ENCODE data around the gene IL21R. TPM values are rescaled to one million over a fixed set of nuclear protein-coding genes. Genes with fewer than 3 reads are reported as not detected.

The IL21R gene
- total RNA-seq, 5 donors from 2014 or later (not counting 1 experiment from before 2014, with no cell fraction given), result 35.6 to 44.3 (median 38.2) TPM

- POLR2A ChIA-PET, result interaction anchor here (0.5 to 1.6 kb wide), 7 partner anchors 13 to 1635 kb away, joined by 3 to 8 read pairs (median 4); partner anchors contain the start of genes GTF3C1 (in 1 of the 2) and IL21R (in 1 of the 2)
- 92% methylated on average over 17 of the region's 24 CpGs for WGBS (ENCODE audit: insufficient coverage)
- Mint-ChIP-seq H3K27me3 (no peaks in the 10 kb centered on the region), H3K4me1 (peaks cover 29 to 66% (median 58%) of the 10 kb centered on the region in 3 donors), H3K4me3 (peak overlapping the region; percentile 59 to 74 (median 66)), H3K9me3 (no peaks in the 10 kb centered on the region), H3K27ac (peak overlapping the region; percentile 92 to 96), H3K36me3 (peaks cover 39% of the 10 kb centered on the region)
- peak overlapping the region; percentile 93 for H3K27ac ChIP-seq (ENCODE audit: low read length)
- H3K27me3 ChIP-seq (replicated peaks in 1 of 2; ENCODE audit: control insufficient read depth in 2 of 2, extremely low read depth in 1 of 2, insufficient read depth in 2 of 2, low read length in 1 of 2), result no peaks in the 10 kb centered on the region
- ATAC-seq (replicated peaks in 1 of 4), result no peak
- H3K9me3 ChIP-seq, result no peaks in the 10 kb centered on the region
- H3K4me3 ChIP-seq (ENCODE audit: control insufficient read depth in 1 of 2, extremely low read depth in 1 of 2, low read length in 1 of 2), result peak overlapping the region in 1 of 2 donors; percentile 56
- H3K36me3 ChIP-seq (ENCODE audit: control insufficient read depth in 2 of 2, extremely low read depth in 1 of 2, insufficient read depth in 1 of 2, low read length in 1 of 2), result peaks cover 18 to 54% of the 10 kb centered on the region in 2 donors
- CTCF ChIA-PET, result interaction anchor here (0.6 to 1.8 kb wide), 5 partner anchors 13 to 95 kb away, joined by 3 to 5 read pairs (median 3); no protein-coding TSS in a partner anchor
- peak in 1 of 35 experiments; percentile 29 for DNase-seq
- peaks cover 11 to 64% of the 10 kb centered on the region in 2 experiments for H3K4me1 ChIP-seq (ENCODE audit: control insufficient read depth in 1 of 2, extremely low read depth in 1 of 2, insufficient read depth in 2 of 2, low read length in 2 of 2)
Measured at GRCh38 chr16:27462846-27463682, 61.1 kb downstream of the IL21R start.

- Histone ChIP-seq H3K4me3 (ENCODE audit: control insufficient read depth in 1 of 2, extremely low read depth in 1 of 2, low read length in 1 of 2) (peak overlapping the region in 1 of 2 donors; percentile 56), H3K27ac (ENCODE audit: low read length) (peak overlapping the region; percentile 93), H3K27me3 (replicated peaks in 1 of 2; ENCODE audit: control insufficient read depth in 2 of 2, extremely low read depth in 1 of 2, insufficient read depth in 2 of 2, low read length in 1 of 2) (no peaks in the 10 kb centered on the region), H3K9me3 (no peaks in the 10 kb centered on the region), H3K4me1 (ENCODE audit: control insufficient read depth in 1 of 2, extremely low read depth in 1 of 2, insufficient read depth in 2 of 2, low read length in 2 of 2) (peaks cover 11 to 64% of the 10 kb centered on the region in 2 experiments), H3K36me3 (ENCODE audit: control insufficient read depth in 2 of 2, extremely low read depth in 1 of 2, insufficient read depth in 1 of 2, low read length in 1 of 2) (peaks cover 25 to 63% of the 10 kb centered on the region in 2 donors)
- Mint-ChIP-seq H3K4me3 (peak overlapping the region; percentile 59 to 74 (median 66)), H3K36me3 (peaks cover 48% of the 10 kb centered on the region), H3K27me3 (no peaks in the 10 kb centered on the region), H3K27ac (peak overlapping the region; percentile 92 to 96), H3K4me1 (peaks cover 25 to 64% (median 57%) of the 10 kb centered on the region in 3 donors), H3K9me3 (no peaks in the 10 kb centered on the region)
- WGBS (ENCODE audit: insufficient coverage), result 41% methylated on average over 22 of the region's 32 CpGs
- DNase-seq (peak; percentile 43 to 85 (median 70)), ATAC-seq (replicated peaks in 1 of 4) (peak; percentile 83 to 89 (median 86))
- ChIA-PET CTCF (interaction anchor here in 1 of 2 donors (0.8 to 1.8 kb wide), 5 partner anchors 14 to 284 kb away, joined by 3 to 5 read pairs (median 3); no protein-coding TSS in a partner anchor), POLR2A (interaction anchor here in 1 of 2 donors (0.6 to 1.7 kb wide), 4 partner anchors 13 to 662 kb away, joined by 4 to 8 read pairs (median 6); partner anchors contain the start of gene IL21R)
Measured at GRCh38 chr16:27463741-27464591, 62.0 kb downstream of the IL21R start.

GRCh38 chr16:27464626-27465482 is 62.9 kb downstream of the IL21R start:
- no peaks in the 10 kb centered on the region for H3K9me3 ChIP-seq

GRCh38 chr16:27465483-27465879 is 63.5 kb downstream of the IL21R start:
- no peaks in the 10 kb centered on the region for H3K27me3 Mint-ChIP-seq
- peaks cover 59% of the 10 kb centered on the region for H3K36me3 Mint-ChIP-seq
- H3K27me3 ChIP-seq (replicated peaks in 1 of 2; ENCODE audit: control insufficient read depth in 2 of 2, extremely low read depth in 1 of 2, insufficient read depth in 2 of 2, low read length in 1 of 2), result no peaks in the 10 kb centered on the region
- H3K4me1 ChIP-seq (ENCODE audit: control insufficient read depth in 1 of 2, extremely low read depth in 1 of 2, insufficient read depth in 2 of 2, low read length in 2 of 2), result peaks cover 11 to 54% of the 10 kb centered on the region in 2 experiments
- CTCF ChIA-PET, result no interaction called here
- H3K4me3 ChIP-seq (ENCODE audit: control insufficient read depth in 1 of 2, extremely low read depth in 1 of 2, low read length in 1 of 2), result no peak overlapping the region
- 81% methylated on average over 5 of the region's 8 CpGs for WGBS (ENCODE audit: insufficient coverage)
- ATAC-seq (replicated peaks in 1 of 4), result no peak
- H3K4me1 Mint-ChIP-seq, result peaks cover 15 to 53% (median 45%) of the 10 kb centered on the region in 3 donors
- no peaks in the 10 kb centered on the region for H3K9me3 ChIP-seq
- DNase-seq, result no peak
- H3K36me3 ChIP-seq (ENCODE audit: control insufficient read depth in 2 of 2, extremely low read depth in 1 of 2, insufficient read depth in 1 of 2, low read length in 1 of 2), result peaks cover 32 to 71% of the 10 kb centered on the region in 2 donors
- peak overlapping the region in 1 of 3 donors; percentile 41 for H3K4me3 Mint-ChIP-seq
- POLR2A ChIA-PET, result interaction anchor here (0.6 to 1.7 kb wide), 2 partner anchors 15 to 1129 kb away, joined by 5 to 11 read pairs; no protein-coding TSS in a partner anchor
- H3K27ac Mint-ChIP-seq, result peak overlapping the region; percentile 81 to 87
- no peaks in the 10 kb centered on the region for H3K9me3 Mint-ChIP-seq
- peak overlapping the region; percentile 93 for H3K27ac ChIP-seq (ENCODE audit: low read length)

More at GRCh38 chr16:27464626-27465482, 62.9 kb downstream of the IL21R start:
- Mint-ChIP-seq H3K4me3 (peak overlapping the region in 2 of 3 donors; percentile 41 to 74), H3K4me1 (peaks cover 16 to 56% (median 52%) of the 10 kb centered on the region in 3 donors), H3K27me3 (no peaks in the 10 kb centered on the region), H3K27ac (peak overlapping the region; percentile 81 to 96), H3K36me3 (peaks cover 54% of the 10 kb centered on the region), H3K9me3 (no peaks in the 10 kb centered on the region)
- H3K36me3 ChIP-seq (ENCODE audit: control insufficient read depth in 2 of 2, extremely low read depth in 1 of 2, insufficient read depth in 1 of 2, low read length in 1 of 2), result peaks cover 31 to 69% of the 10 kb centered on the region in 2 donors
- DNase-seq (peak in 13 of 35 experiments; percentile 14 to 66 (median 35)), ATAC-seq (replicated peaks in 1 of 4) (peak in 1 of 4 experiments; percentile 17)
- H3K27ac ChIP-seq (ENCODE audit: low read length), result peak overlapping the region; percentile 93
- ChIA-PET POLR2A (interaction anchor here (0.6 to 1.7 kb wide), 2 partner anchors 14 to 1129 kb away, joined by 5 to 11 read pairs; no protein-coding TSS in a partner anchor), CTCF (interaction anchor here in 1 of 2 donors (0.8 to 1.8 kb wide), 2 partner anchors 18 to 285 kb away, joined by 3 to 5 read pairs; no protein-coding TSS in a partner anchor)
- H3K4me1 ChIP-seq (ENCODE audit: control insufficient read depth in 1 of 2, extremely low read depth in 1 of 2, insufficient read depth in 2 of 2, low read length in 2 of 2), result peaks cover 11 to 61% of the 10 kb centered on the region in 2 experiments
- H3K27me3 ChIP-seq (replicated peaks in 1 of 2; ENCODE audit: control insufficient read depth in 2 of 2, extremely low read depth in 1 of 2, insufficient read depth in 2 of 2, low read length in 1 of 2), result no peaks in the 10 kb centered on the region
- WGBS (ENCODE audit: insufficient coverage), result 76% methylated on average over 33 of the region's 33 CpGs
- H3K4me3 ChIP-seq (ENCODE audit: control insufficient read depth in 1 of 2, extremely low read depth in 1 of 2, low read length in 1 of 2), result peak overlapping the region in 1 of 2 donors; percentile 56

GRCh38 chr16:27468941-27469531 is 67.1 kb downstream of the IL21R start:
- ChIA-PET CTCF (no interaction called here), POLR2A (interaction anchor here in 1 of 2 donors (0.6 kb wide), 1 partner anchor 278 kb away, joined by 4 read pairs; no protein-coding TSS in a partner anchor)
- H3K27me3 ChIP-seq (replicated peaks in 1 of 2; ENCODE audit: control insufficient read depth in 2 of 2, extremely low read depth in 1 of 2, insufficient read depth in 2 of 2, low read length in 1 of 2), result no peaks in the 10 kb centered on the region

More at GRCh38 chr16:27468941-27469531, 67.1 kb downstream of the IL21R start:
- Histone ChIP-seq H3K4me3 (ENCODE audit: control insufficient read depth in 1 of 2, extremely low read depth in 1 of 2, low read length in 1 of 2) (no peak overlapping the region), H3K9me3 (no peaks in the 10 kb centered on the region), H3K27ac (ENCODE audit: low read length) (no peak overlapping the region), H3K4me1 (ENCODE audit: control insufficient read depth in 1 of 2, extremely low read depth in 1 of 2, insufficient read depth in 2 of 2, low read length in 2 of 2) (peaks cover 0 to 19% of the 10 kb centered on the region in 2 experiments), H3K36me3 (ENCODE audit: control insufficient read depth in 2 of 2, extremely low read depth in 1 of 2, insufficient read depth in 1 of 2, low read length in 1 of 2) (peaks cover 50 to 78% of the 10 kb centered on the region in 2 donors)
- H3K27me3 Mint-ChIP-seq, result no peaks in the 10 kb centered on the region
- H3K4me3 Mint-ChIP-seq, result no peak overlapping the region
- no peak for DNase-seq
- no peak for ATAC-seq (replicated peaks in 1 of 4)
- H3K27ac Mint-ChIP-seq, result peak overlapping the region in 1 of 2 donors; percentile 58
- H3K9me3 Mint-ChIP-seq, result no peaks in the 10 kb centered on the region
- 95% methylated on average over 13 of the region's 22 CpGs for WGBS (ENCODE audit: insufficient coverage)
- peaks cover 79% of the 10 kb centered on the region for H3K36me3 Mint-ChIP-seq
- H3K4me1 Mint-ChIP-seq, result peaks cover under 1 to 19% (median 19%) of the 10 kb centered on the region in 3 donors
